Adrenal gland (tissue), 5 donors: Measurements from ENCODE around the gene AFAP1.

ENCODE experiments used
- CTCF ChIP-seq, 6 experiments: fragments of 450-650 bp in 4 of 6; fragments of 200-600 bp in 2 of 6; sonication (generic) in 1 of 6; IDR thresholded peaks; 1 replicate in 5 of 6; 2 replicates in 1 of 6; pipeline versions ENCODE4 v1.5.1 to v1.8.0; 2016 to 2021; ENCODE audit warnings: antibody characterized with exemption in 6 of 6, mild to moderate bottlenecking in 2 of 6, moderate library complexity in 1 of 6
- POLR2A ChIP-seq, 2 donors: fragments of 450-650 bp; IDR thresholded peaks; one replicate each; pipeline ENCODE4 v1.6.1; 2017; ENCODE audit warnings: antibody characterized with exemption in 2 of 2, mild to moderate bottlenecking in 2 of 2, moderate library complexity in 1 of 2
- donor health status: DM: no; HTN: no; CAD: no.

GRCh38 chr4:7960790-7961655, 21.4 kb upstream of the AFAP1 start:
- TF ChIP-seq CTCF (IDR thresholded peaks at IDR 0.05) (peak in 1 of 6 experiments; percentile 2), POLR2A (IDR thresholded peaks at IDR 0.05) (no peak)
